Subcutaneous preadipocyte (primary cell): ENCODE data around the gene GPR65. TPM values are rescaled to one million over a fixed set of nuclear protein-coding genes. Genes with fewer than 3 reads are reported as not detected.

Source experiments
- small RNA-seq: library from RNA; depleted of rRNA; stranded (forward); fragments of <200 nt; gene quantifications from one replicate; pipeline ENCODE3, GENCODE V24; 2012
- total RNA-seq: library from RNA; depleted of rRNA; stranded (reverse); fragments of >200 nt; gene quantifications from 2 replicates; pipeline ENCODE4 v1.2.3, GENCODE V29; 2012

Gene GPR65, protein sequence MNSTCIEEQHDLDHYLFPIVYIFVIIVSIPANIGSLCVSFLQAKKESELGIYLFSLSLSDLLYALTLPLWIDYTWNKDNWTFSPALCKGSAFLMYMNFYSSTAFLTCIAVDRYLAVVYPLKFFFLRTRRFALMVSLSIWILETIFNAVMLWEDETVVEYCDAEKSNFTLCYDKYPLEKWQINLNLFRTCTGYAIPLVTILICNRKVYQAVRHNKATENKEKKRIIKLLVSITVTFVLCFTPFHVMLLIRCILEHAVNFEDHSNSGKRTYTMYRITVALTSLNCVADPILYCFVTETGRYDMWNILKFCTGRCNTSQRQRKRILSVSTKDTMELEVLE
- under 0.01 TPM in 1 of 2 replicates, not detected in the other for total RNA-seq

DNA sequence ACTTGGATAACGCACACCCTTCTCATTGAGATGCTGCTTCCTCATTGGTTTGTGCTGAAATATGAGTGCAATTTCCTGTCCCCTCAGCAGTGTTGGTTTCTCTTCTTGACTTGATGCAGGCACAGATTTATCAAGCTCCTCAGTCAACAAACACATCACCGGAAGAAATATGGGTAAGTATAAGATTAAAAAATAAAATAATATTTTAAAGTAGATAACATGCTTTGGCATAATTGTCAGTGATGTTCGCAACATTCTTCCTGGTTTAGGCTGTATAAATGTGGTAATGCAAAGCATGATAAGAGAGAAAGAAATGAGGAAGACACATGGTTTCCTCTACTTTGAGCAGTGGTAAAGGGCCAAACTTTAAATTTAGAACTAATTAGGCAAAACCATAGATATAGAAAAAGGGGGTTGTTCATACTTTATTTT is at the start of gene GPR65:
Gene GPR65 (plus strand): TSS at position 86 of the 432 bp plus-strand sequence. CDS start 5,713 bp downstream, outside the sequence.

DNA sequence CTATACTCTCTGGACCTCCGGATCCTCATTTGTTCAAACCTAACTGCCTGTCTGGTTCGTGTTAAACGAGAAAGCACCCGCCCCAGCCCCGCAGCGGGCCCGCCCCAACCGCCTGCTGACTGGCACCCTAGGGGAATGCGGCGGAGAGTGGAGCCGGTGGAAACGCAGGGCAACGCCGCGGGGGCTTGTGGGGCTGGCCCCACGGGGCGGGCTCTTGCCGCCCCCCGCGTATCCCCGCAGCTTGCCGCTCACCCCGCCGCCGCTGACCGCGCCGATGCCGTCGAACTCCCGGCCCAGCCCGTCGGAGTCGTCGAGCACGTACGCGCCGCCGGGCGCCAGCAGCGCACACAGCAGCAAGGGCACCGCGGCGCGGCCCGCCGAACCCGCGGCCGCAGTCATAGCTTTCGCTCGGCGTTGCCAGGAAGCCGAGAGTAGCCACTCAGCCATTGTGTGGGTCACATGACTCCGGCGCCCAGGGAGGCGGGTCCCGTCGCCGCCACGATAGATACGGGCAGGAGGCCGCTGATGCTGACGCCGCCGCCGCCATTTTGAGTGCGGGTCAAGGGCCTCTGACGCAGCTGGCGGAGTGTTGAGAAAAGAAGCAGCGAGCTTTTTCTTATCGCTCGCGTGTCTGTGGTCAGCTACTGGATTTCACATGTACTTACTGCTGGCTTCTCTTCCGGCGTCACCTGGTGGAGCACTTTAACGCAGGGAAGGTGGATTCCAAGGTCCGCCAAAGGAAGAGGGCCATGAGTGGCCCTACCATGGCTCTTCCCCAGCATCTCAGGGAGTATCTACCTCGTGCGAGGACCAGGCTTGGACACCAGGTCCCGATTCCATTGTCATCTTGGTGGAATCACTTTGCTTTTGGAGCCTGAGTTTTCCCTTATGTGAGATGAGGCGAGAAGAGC is 12.0 kb upstream of the GPR65 start, which contains the start of gene GALC:
Gene GALC (minus strand): TSS at position 465 of the 911 bp plus-strand sequence. CDS start 18 bp downstream, at position 447.

Small RNA genes lying within 50 kb of the gene (small RNA-seq; reads per million reads assigned to genes)
- gene RNU6-835P: not detected

Other genes with a start within 250 kb of the GPR65 start
- 11.5 and 15.4 TPM in 2 replicates for gene GALC, start 12.0 kb upstream of the GPR65 start, total RNA-seq